GM21423 (cell line): ENCODE results near the gene AP1B1.
"Not testable (repeated sequence)": the region's sequence is repeated elsewhere in the genome, so short reads cannot be mapped to it uniquely, and the experiment has no call there.

Source experiments
- ATAC-seq: cut with Tn5 transposase; IDR thresholded peaks from one replicate; pipeline ENCODE4 v1.9.1; 2021; ENCODE audit warnings: mild to moderate bottlenecking, moderate library complexity; ENCODE audit not compliant: unreplicated experiment

The AP1B1 gene

DNA sequence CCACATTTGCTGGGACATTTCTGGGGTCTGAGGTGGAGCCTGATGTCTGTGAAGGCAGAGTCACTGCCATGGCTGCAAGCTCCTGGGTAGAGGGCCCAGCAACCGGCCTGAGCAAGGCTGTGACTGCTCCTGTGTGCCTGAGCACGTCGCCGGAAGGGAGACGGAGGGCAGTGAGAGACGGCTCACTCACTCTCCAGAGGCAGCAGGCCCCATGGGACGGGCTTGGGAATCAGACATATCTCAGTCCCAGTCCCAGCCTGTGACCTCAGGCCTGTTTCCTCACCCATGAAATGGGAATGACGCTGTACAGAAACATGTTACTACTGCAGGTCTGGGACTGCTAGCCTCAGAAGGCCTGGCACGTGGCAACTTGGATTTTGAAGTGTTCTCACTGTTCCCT is 36.5 kb downstream of the AP1B1 start:
- no peak for ATAC-seq

DNA sequence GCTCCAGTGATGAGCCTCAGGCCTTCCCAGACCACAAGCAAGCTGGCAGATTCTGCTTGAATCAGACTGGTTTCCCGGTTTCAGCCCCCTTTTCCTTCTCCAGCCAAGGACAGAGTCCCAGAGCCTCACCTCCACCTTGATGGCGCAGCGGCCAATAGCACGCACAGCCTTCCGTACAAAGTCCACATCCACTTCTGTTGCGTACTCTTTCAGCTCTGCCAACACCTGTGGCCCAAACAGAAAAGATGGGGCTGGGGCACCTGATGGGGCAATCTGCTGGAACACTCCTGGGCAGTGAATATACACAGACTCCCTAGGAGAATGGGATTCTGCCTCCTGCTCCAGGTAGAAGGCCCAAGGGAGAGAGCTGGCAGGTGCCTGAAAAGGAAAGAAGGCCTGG is 37.3 kb downstream of the AP1B1 start:
- no peak for ATAC-seq

DNA sequence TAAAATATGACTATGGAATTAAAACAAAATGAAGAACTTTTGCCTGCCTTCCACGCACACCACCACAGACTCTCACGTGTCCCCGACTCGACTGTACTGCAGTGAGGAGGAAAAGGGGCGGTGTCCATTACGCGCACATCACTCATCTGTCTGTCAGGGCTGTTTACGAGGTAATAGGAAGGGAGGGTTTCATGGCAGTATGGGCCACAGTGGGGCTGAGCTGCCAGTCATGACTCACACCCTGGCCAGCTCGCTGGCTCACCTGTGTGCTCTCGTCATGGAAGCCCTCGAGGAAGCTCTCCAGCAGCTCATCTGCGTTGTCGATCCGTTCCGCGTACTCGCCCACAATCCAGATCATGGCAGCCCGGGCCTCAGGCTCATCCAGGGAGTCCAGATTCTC is 39.4 kb downstream of the AP1B1 start:
- no peak for ATAC-seq

DNA sequence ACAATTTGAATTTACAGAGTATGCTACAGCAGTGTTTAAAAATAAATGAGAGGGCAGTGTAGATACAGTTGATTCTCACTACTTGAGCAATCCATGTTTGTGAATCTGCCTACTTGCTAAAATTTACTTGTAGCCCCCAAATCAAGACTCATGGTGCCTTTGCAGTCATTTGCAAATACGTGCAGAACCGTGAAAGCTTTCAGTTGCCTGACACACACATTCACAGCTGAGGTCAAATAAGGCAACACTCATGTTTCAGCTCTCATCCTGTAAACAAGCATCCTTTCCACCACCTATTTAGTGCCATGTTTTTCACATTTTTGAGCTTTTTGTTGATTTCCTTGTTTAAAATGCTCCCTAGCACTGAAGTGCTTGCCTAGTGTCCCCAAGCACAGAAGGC is 40.3 kb downstream of the AP1B1 start:
- ATAC-seq: no peak

DNA sequence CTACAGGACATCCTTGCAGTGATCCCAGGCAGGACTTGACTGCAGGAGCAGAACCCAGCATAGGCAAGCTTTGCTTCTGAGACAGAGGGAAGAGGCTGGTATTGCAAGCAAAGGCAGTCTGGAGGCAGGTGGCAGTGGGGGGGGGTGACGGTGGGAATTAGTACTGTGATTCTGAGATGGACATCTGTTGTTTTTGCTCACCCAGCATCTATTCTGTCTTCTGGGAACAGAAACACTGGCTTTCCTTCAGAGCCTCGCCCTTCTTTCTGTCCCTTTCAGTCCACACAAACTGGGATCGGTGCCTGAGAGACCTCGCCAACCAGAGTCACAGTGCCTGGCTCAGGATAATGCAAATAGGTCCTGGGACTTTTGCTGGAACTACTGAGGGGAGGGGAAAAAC is 41.7 kb downstream of the AP1B1 start:
- no peak for ATAC-seq

DNA sequence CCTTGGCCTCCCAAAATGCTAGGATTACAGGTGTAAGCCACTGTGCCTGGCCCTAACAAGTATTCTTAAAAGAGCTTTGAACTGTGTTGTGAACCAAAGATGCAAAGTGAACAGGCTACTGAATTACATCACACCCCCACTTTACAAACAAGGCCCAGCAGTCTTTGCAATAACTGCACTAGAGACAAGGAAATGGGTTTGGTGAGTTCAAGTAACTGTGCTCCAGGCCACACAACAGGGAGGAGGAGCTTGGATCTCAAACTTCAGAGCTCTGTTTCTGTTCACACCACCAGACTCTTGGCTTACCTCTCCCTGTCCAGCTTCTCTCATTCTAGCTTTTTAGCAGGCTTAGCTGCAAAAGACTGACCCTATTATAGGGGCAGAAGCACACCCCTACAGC is 42.4 kb downstream of the AP1B1 start:
- no peak for ATAC-seq

DNA sequence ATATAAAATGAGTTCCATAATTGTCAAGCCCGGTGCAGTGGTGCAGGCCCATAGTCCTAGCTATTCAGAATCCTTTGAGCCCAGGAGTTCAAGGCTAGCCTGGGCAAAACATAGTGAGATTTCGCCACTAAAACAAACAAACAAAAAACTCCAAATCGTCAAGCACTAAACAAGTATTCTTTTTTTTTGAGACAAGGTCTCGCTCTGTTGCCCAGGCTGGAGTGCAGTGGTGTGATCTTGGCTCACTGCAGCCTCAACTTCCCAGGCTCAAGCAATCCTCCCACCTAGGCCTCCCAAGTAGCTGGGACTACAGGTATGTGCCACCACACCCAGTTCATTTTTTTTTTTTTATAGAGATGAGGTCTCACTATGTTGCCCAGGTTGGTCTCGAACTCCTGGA is 43.5 kb downstream of the AP1B1 start:
- ATAC-seq: not testable (repeated sequence)

DNA sequence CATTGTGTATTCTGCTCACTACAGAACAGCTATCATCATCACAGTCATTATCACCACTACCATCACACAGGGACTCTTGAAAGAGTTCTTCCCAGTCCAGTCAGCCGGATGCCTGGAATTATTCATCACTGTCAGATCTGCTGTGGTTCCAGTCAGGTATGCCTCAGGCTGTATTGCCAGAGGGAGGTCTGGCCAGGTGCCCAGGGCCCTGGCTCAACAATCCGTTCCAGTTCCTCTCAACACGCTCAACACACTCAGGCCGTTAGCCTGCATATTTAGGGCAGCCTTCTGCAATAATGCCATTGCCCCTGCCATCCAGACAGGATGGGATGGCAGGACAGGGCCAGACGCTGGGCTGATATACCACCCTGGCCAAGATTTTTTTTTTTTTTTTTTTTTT is 44.2 kb downstream of the AP1B1 start:
- ATAC-seq: no peak

DNA sequence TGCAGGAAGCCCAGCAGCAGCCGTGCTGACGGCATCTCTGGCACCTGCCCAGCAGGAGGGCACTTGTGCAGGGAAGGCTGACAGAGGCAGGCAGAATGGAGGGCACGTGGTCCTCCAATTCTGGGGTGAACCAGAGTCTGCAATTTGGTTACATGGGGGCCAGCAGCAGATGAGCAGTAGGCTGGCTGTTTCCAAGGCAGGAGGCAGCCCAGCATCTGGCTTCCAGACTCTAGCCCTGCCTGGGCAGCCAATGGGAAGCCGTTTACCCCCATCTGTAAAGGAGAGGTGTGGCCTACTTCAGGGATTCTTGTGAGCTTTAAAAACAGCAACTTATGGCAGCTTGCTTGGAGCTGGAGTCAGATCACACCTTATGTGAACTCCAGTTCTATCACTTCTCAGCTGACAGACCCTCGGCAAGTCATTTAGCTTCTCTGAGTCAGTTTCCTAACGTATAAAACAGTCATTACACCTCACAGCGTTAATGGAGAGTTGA is 45.0 kb downstream of the AP1B1 start:
- ATAC-seq: no peak

DNA sequence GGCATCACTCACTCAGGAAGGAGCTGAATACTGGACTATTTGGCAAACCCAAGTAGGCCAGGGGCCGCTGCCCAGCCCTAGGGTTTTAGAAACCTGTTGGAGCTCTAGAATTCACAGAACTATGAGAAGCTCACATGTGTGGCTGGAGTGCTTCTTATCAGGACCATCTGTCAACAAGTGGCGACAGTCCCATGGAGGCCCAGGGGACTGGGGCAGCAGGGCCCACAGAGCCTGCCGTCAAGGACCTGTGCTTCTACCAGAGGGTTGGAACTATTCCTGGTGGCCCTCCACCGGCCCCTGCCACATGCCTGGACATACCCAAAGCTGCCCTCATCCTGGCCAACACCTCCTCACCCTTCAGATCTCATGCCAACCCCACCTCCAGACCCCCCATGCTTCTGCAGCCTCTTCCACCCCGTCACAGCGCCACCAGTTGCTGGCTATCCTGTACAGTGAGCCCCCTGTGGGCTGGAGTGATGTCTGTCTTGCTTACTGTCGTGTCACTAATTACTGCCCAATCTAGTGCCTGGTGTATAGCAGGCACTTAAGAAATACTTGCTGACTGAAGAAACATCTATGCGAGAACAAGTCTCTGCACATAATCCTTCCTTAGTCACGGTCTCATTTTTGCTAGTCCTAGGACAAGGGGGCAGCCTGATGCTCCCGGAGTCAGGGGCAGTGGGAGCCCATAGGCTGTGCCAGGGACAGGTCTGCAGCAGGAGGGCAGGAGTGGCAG is 45.6 kb downstream of the AP1B1 start:
- no peak for ATAC-seq

DNA sequence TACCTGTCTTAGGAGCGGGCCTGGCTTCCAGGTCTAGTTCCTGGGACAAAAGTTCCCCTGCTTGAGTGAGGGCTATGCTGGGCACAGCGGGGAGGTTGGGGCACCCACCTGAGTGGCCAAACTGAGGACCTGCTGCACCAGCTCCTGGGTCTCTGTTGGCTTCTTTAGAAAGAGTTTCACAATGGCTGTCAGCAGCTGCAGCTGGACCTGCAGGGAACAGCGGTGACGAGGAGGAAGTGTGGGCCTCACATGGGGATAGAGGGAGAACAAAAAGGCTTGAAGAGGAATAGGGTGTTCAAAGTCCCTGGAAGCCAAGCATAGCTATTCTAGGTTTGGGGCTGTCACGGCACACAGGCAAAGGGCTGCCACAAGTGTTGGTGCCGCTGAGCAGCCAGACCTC is 46.2 kb downstream of the AP1B1 start:
- no peak for ATAC-seq

DNA sequence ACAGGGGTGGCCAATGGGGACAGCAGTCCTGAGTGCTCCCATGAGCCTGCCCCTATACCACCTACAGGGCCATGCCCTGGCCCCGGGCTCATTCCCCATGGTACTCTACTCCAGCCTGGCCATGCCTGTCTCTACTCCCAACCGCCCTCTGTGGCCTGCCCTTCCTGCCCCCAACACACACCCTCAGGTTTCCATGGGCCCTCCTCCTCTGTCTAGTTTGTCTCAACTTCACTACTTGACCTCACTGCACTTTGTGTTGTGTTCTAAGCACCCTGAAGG is 46.6 kb downstream of the AP1B1 start:
- no peak for ATAC-seq

DNA sequence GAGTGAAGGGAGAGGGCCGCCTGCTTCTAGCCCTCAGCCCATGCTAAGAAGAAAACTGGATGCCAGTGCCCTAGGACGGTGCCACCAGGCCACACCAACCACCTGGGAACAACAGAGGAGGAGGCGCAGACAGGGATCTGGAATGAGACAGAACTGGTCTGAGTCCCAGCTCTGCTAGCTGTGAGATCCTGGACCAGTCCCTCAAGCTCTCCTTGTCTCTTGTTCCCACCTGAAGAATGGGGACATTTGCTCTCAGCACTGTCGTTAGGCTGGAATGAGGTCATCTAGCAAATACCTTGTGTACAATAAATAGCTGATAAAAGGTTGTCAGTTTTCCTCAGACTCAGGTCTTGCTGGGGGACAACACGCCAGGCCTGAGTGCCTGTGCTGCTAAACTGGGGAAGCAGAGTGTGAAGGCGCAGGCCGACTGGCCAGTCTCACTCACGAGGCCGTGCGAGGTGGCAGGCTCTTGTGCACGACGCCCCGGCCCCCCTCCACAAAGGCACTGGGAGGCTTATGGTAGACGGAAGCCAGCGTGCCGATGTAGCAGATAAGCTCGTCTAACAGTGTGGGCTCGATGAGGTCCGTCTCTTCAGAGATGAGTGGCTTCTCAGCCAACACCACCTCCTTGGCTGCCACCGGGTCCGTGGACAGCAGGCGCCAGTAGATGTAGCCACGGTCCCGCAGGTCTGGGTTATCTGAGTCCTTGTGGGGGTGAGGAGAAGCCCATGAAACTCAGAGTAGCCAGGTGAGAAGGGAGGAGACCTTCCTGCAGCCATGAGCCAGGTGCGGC is 47.1 kb downstream of the AP1B1 start:
- no peak for ATAC-seq

DNA sequence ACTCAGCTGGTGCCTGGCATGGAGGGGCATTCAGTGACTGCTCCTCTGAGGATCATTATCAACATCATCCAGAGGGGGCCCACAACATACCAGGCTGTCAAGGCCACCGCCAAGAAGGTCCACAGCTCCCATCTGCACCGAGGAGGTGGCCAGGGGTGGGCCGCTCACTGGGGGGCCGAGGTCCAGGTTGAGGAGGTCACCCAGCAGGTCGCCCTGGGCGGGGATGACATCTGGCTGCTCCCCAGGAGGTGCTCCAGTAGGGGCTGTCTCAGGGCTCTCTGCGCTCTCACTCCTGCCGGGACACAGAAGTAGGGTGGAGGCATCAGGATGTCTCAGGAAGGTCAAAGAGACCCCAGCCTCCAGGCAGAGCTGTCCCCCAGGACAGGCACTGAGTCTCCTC is 47.8 kb downstream of the AP1B1 start:
- ATAC-seq: no peak

DNA sequence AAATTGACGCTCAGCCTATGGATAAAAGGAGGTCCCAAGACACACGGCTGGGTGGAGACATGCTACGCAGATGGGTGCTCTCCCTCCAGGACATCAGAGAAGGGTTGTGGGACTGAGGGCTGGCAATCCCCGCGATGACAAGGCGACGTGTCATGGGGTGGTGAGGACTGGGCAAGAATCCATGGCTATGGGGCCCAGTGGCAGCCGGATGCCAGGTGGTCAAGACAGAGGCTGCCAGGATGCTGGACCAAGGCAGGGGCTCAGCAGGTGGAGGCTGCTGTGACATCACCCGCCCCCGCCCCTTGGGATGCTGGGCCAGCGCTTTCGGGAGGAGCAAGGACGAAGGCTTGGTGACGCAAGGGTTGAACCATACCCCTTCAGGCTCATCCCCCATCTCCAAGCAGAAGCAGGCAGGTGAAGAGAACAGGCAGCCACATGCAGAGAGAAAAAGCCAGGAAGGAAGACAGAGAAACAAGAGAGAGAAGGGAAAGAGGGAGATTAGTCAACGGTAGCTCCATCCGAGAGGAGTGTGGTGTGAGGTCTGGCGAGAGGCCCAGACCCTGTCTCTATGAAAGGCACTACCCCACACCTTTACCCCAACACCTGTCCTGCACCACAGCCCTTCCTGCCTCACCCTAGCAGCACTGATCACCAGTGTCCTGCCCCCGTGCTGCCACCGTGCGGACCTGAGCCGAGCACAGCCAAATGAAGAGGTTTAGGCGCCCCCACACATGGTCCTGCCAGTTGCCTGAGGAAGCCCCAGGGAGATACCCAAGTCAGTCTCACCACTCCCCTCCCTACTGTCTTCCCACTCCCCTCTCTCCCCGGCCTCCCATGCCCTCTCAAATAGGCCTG is 48.8 kb downstream of the AP1B1 start:
- ATAC-seq: no peak

DNA sequence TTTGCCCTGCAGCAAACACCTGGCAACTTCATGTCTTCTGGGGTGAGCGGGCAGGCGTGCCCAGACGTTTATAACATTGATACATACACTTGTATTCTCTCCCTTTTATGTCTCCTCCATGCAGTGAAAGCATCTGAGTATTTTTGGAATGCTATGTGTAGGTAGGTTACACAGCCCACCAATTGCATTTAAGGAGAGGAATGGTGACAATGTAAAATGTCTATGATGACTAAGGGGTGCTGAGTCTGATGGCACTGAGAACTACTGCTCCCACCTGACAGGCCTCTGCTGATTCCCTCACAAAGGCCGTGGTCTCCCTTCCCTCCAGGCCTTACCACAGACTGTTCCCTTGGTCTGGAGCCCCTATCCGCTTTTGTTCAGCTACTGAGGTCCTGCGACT is 50.0 kb downstream of the AP1B1 start:
- no peak for ATAC-seq

DNA sequence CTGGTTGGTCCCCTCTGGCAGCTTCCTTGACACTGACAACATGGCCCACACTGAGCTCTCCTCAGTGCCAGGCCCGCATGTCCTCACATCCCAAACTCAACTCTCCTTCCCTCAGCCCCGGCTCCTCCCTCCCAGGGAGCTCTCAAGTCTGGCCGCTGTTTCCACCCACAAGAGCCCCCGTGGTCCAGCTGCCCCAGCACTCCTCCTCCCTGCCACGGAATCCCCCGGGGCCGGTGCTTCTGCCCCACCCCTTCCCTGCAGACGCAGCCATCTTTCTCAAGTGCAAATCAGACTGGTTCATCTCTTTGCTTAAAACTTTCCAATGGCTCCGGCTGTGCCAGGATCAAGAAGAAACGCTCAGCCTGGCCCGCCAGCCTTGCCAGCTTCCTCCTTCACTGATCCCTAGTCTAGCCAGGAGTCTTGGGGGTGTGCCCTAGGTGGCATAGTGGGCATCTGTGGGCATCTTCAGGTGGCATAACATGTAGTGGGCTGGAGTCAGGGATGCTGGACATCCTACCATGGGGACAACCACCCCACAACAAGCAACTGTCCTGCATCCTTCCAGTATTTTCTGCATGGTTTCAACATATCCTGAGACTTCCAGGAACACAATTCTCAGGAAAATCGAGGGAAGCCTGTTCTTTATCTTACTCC is 50.6 kb downstream of the AP1B1 start:
- ATAC-seq: no peak

DNA sequence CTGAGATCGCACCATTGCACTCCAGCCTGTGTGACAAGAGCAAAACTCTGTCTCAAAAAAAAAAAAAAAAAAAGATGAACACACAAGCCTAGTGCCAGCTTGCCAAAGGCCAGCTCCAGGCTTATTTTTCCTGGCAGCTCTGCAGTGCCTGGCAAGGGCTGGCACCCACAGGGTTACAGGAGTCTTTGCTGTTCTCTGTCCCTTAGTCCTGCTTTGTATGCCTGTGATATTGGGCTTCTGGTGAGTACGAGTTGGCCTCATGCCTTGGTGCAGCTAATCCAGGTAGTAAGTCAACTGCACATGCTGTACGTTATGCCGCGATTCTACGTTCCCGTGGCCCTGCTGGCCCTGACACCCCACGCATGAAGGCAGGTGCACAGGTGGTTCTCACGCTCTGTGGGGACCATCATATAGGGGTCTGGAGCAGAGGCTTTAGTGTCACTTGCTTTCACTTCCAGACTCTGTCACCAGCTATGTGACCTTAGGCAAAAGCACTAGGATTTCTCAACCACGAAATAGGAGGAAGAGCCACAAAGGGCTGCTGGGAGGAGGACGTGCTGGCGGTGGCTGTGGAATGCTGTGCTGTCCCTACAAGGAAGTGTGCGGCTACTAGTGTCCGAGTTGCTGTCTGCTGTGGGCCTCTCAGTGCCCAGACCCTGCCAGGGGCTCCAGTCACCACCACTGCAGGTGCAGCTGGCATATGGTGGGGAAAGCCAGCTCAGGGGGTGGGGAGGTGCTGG is 51.4 kb downstream of the AP1B1 start:
- no peak for ATAC-seq

DNA sequence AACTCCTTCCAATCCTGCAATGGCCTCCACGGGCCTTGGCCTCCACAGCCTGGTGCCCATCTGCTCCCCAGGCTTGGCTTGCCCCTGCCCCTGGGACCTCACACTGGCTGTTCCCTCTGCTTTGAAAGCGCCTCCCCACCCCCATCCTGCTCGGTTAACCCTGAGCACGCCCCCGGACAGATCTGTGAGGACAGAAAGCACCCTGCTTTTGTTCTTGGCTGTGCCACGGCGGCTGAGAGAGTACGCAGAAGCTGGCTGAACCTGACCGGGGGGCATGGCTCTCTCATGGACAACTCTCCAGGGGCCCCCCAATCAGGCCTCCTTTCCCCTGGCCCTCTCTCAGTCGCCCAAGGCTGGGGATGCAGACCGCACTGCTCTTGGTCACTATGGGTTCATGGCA is 52.7 kb downstream of the AP1B1 start:
- ATAC-seq: no peak

DNA sequence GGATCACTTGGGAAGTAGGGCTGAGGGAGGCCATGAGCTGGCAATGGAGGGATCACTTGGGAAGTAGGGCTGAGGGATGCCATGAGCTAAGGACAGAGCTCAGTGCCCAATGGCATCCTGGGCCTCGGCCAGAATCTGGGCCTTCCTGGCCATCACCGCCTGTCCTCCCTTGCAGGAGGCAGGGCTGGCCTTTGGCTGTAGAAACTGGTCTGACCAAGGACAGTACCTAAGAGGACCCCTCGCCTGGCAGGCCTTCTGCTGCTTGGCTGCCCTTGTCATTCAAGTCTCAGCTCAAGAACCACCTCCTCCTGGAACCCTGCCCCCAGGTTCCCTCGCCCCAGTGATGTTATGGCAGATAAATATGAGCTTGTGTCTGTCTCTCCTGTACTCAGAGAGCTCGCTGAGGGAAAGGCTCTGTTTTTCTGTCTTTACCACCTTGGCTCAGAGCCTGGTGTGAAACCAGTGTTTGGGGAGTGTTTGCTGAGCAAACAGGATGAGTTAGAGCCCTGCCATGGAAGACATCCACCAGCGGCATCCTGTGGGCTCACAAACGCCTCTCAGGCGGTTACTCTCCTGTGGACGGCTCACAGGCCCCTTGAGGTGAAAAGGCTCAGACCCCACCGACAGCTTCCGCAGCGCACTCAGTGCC is 53.5 kb downstream of the AP1B1 start:
- ATAC-seq: no peak
